HL-60 (cell line): ENCODE results near the gene SPG21.

Experiments used
- DNase-seq, 2 experiments: peaks; one replicate each; pipeline ENCODE4 v3.0.0-alpha.2; 2010 to 2020; ENCODE audit warnings: low read depth in 1 of 2, low spot score in 1 of 2
- H3K27ac ChIP-seq: fragments of 250-450 bp; sonication (Bioruptor Pico); replicated peaks from 2 replicates; pipeline ENCODE4 v1.5.1; 2020; ENCODE audit warnings: mild to moderate bottlenecking, moderate library complexity
- H3K27me3 ChIP-seq: fragments of 250-450 bp; sonication (Bioruptor Pico); 2 replicates; pipeline ENCODE4 v1.5.1; 2021; ENCODE audit warnings: mild to moderate bottlenecking, moderate library complexity; ENCODE audit not compliant: insufficient read depth, poor library complexity, severe bottlenecking
- H3K4me3 ChIP-seq: replicated peaks from 2 replicates; pipeline ENCODE4 v1.5.1; 2011; ENCODE audit warnings: mild to moderate bottlenecking, control low read depth, low read length; ENCODE audit not compliant: insufficient read depth
- CTCF ChIP-seq: IDR thresholded peaks from one replicate; pipeline ENCODE4 v1.5.1; 2011; ENCODE audit warnings: low read length, control low read depth, inconsistent platforms; ENCODE audit not compliant: insufficient read depth
- GABPA ChIP-seq: IDR thresholded peaks from 2 replicates; pipeline ENCODE4 v1.6.1; 2012; ENCODE audit warnings: low read depth
- POLR2AphosphoS5 ChIP-seq: IDR thresholded peaks from 2 replicates; pipeline ENCODE4 v1.6.1; 2012; ENCODE audit warnings: low read depth
- SPI1 ChIP-seq: IDR thresholded peaks from 2 replicates; pipeline ENCODE4 v1.6.1; 2012; ENCODE audit warnings: low read depth, mild to moderate bottlenecking, borderline replicate concordance
- TF ChIP-seq, protein P1 (sequence below): IDR thresholded peaks from 2 replicates; pipeline ENCODE4 v1.6.1; 2012; ENCODE audit warnings: low read depth; ENCODE audit not compliant: insufficient replicate concordance

Gene SPG21

DNA sequence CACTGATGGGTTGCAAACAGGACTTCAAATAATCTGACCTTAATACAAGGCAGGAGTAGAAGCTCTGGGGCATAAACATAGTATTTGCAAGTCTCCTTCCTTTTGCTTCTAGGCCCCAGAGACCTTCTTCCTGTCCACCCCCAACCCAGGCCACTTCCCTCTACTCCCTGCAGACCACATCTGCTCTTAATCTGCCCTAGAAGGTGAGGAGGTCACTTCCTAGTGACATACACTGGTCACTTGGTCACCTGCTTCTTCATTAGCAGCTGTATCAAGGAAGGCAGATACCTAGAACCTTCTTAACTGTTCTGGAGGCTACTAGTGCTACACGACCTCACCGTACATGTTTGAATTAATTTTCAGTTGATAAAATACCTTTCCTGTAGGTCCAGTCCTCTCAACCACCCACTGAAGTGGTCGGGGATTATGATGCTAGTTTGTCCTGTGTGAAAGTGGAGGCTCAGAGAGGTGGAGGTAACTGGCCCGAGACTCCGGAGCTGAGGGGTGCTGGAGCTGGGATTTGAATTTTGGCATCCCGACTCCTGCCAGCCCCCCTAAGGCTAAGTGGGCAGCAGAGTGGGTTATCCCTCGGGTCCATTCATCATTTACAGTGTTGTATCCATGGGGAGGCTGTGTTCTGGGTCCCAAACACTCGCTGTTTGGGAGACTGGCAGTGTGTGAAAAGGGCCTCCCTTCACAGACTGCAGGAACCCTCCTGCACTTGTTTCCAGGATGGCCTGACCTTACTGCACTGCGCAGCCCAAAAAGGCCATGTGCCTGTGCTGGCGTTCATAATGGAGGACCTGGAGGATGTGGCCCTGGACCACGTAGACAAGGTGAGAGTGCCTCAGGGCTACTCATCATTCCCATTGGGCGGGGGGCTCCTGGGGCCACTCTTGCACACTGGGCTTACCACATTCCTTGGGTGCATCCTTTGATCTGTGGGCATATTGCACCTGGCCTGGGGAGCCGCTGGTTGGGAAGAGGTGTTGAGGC is 64.1 kb downstream of the SPG21 start:
- no peak for DNase-seq
- H3K27me3 ChIP-seq = no peaks in the 10 kb centered on the region
- no peak overlapping the region for H3K4me3 ChIP-seq
- TF ChIP-seq CTCF (no peak), SPI1 (no peak), POLR2AphosphoS5 (no peak), GABPA (no peak)
- TF ChIP-seq, protein P1, sequence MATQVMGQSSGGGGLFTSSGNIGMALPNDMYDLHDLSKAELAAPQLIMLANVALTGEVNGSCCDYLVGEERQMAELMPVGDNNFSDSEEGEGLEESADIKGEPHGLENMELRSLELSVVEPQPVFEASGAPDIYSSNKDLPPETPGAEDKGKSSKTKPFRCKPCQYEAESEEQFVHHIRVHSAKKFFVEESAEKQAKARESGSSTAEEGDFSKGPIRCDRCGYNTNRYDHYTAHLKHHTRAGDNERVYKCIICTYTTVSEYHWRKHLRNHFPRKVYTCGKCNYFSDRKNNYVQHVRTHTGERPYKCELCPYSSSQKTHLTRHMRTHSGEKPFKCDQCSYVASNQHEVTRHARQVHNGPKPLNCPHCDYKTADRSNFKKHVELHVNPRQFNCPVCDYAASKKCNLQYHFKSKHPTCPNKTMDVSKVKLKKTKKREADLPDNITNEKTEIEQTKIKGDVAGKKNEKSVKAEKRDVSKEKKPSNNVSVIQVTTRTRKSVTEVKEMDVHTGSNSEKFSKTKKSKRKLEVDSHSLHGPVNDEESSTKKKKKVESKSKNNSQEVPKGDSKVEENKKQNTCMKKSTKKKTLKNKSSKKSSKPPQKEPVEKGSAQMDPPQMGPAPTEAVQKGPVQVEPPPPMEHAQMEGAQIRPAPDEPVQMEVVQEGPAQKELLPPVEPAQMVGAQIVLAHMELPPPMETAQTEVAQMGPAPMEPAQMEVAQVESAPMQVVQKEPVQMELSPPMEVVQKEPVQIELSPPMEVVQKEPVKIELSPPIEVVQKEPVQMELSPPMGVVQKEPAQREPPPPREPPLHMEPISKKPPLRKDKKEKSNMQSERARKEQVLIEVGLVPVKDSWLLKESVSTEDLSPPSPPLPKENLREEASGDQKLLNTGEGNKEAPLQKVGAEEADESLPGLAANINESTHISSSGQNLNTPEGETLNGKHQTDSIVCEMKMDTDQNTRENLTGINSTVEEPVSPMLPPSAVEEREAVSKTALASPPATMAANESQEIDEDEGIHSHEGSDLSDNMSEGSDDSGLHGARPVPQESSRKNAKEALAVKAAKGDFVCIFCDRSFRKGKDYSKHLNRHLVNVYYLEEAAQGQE = no peak
- no peak overlapping the region for H3K27ac ChIP-seq

DNA sequence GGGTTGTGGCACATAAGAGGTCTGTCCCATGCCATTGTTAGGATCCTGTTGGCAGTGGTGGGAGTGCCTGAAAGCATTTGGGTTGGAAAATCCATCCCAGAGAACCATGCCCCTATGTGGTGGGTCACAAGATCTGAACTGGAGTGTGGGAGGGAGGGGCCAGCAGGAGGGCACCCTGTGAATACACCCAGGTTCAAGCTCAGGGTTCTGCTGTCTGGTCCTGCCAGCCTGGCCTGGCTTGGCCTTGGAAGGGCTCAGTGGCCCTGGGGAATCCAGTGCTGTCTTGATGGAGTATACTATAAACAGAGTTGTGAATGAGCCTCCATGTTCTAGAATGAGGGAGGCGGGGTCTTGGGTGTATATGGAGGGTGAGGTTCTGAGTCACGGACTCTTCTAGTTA is 66.2 kb downstream of the SPG21 start:
- DNase-seq = no peak
- no peak for TF ChIP-seq GABPA
- TF ChIP-seq, protein P1 = no peak
- TF ChIP-seq CTCF = no peak
- no peak for TF ChIP-seq SPI1
- TF ChIP-seq POLR2AphosphoS5 = no peak
- no peaks in the 10 kb centered on the region for H3K27me3 ChIP-seq
- no peak overlapping the region for H3K27ac ChIP-seq
- no peak overlapping the region for H3K4me3 ChIP-seq

- H3K27ac ChIP-seq = no peak overlapping the region
- TF ChIP-seq CTCF (no peak), POLR2AphosphoS5 (no peak), GABPA (no peak), SPI1 (no peak)
- TF ChIP-seq, protein P1 = no peak
- H3K27me3 ChIP-seq = no peaks in the 10 kb centered on the region
- DNase-seq = no peak
- H3K4me3 ChIP-seq = no peak overlapping the region
These were observed 68.0 kb downstream of the SPG21 start for GRCh38 chr15:64921711-64922110.
